Measurements from ENCODE around the gene CFAP97D2. TPM values are rescaled to one million over a fixed set of nuclear protein-coding genes. Genes with fewer than 3 reads are reported as not detected.
"Not testable (repeated sequence)": the region's sequence is repeated elsewhere in the genome, so short reads cannot be mapped to it uniquely, and the experiment has no call there.

Gene CFAP97D2
- total RNA-seq, 1 donor from 2014 or later, result not detected

DNA sequence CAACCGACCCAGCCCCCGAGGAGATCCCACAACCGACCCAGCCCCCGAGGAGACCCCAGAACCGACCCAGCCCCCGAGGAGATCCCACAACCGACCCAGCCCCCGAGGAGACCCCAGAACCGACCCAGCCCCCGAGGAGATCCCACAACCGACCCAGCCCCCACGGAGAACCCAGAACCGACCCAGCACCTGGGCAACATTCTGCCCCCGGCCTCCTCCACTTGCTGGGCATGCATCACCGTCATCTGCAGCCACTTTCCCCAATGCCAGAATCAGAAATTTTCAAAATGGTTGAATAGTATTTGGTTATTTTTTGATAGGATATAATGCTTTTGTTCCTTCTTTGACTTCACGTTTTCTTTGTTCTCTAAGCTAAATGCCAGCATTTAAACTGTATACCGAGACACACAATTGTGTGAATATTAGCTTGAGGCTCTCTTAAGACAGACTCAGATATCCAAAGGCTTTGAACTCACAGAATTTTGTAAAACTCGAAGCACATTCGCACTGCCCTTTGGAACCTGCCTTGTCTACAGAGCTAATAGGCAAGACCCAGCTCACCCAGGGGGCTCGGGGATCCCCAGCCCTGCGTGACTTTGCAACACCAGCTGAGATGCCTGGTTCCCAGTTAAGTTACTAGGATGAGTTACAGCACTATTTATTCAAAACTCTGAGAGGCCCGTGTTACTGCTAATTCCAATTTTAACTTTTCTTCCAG lies 31.1 kb upstream of the CFAP97D2 start:
- TF ChIP-seq, protein P1, sequence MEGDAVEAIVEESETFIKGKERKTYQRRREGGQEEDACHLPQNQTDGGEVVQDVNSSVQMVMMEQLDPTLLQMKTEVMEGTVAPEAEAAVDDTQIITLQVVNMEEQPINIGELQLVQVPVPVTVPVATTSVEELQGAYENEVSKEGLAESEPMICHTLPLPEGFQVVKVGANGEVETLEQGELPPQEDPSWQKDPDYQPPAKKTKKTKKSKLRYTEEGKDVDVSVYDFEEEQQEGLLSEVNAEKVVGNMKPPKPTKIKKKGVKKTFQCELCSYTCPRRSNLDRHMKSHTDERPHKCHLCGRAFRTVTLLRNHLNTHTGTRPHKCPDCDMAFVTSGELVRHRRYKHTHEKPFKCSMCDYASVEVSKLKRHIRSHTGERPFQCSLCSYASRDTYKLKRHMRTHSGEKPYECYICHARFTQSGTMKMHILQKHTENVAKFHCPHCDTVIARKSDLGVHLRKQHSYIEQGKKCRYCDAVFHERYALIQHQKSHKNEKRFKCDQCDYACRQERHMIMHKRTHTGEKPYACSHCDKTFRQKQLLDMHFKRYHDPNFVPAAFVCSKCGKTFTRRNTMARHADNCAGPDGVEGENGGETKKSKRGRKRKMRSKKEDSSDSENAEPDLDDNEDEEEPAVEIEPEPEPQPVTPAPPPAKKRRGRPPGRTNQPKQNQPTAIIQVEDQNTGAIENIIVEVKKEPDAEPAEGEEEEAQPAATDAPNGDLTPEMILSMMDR (IDR thresholded peaks at IDR 0.05; ENCODE audit: unreplicated experiment), result no peak
- no peaks in the 10 kb centered on the region for H3K9me3 Mint-ChIP-seq (ENCODE audit: unreplicated experiment)
- H3K4me1 Mint-ChIP-seq (ENCODE audit: unreplicated experiment), result peaks cover 10% of the 10 kb centered on the region
- peaks cover 1% of the 10 kb centered on the region for H3K27me3 Mint-ChIP-seq (ENCODE audit: unreplicated experiment)
- H3K4me3 Mint-ChIP-seq (ENCODE audit: unreplicated experiment), result no peak overlapping the region
- H3K27ac Mint-ChIP-seq (ENCODE audit: unreplicated experiment), result no peak overlapping the region
- H3K36me3 Mint-ChIP-seq (ENCODE audit: low read depth, unreplicated experiment), result no peaks in the 10 kb centered on the region
- DNase-seq (ENCODE audit: low spot score), result no peak

DNA sequence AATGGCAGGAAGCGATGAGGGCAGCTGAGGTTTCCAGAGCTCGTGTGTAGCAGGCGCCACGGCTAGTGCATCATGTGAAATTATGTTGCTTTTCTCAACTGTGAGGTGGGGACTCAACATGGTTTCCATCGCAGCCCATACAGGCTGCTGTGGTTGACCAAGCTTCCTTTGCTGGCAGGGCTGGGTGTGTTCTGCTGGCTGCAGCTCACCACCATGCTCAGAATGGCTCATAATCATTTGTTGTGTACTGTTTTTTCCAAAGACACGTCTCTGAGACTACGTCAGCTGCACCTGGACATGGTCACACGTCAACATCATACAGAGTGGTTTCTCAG lies 30.6 kb upstream of the CFAP97D2 start:
- peaks cover 1% of the 10 kb centered on the region for H3K27me3 Mint-ChIP-seq (ENCODE audit: unreplicated experiment)
- H3K36me3 Mint-ChIP-seq (ENCODE audit: low read depth, unreplicated experiment), result no peaks in the 10 kb centered on the region
- TF ChIP-seq, protein P1 (IDR thresholded peaks at IDR 0.05; ENCODE audit: unreplicated experiment), result no peak
- no peak overlapping the region for H3K4me3 Mint-ChIP-seq (ENCODE audit: unreplicated experiment)
- DNase-seq (ENCODE audit: low spot score), result no peak
- peaks cover 10% of the 10 kb centered on the region for H3K4me1 Mint-ChIP-seq (ENCODE audit: unreplicated experiment)
- H3K9me3 Mint-ChIP-seq (ENCODE audit: unreplicated experiment), result no peaks in the 10 kb centered on the region
- no peak overlapping the region for H3K27ac Mint-ChIP-seq (ENCODE audit: unreplicated experiment)

DNA sequence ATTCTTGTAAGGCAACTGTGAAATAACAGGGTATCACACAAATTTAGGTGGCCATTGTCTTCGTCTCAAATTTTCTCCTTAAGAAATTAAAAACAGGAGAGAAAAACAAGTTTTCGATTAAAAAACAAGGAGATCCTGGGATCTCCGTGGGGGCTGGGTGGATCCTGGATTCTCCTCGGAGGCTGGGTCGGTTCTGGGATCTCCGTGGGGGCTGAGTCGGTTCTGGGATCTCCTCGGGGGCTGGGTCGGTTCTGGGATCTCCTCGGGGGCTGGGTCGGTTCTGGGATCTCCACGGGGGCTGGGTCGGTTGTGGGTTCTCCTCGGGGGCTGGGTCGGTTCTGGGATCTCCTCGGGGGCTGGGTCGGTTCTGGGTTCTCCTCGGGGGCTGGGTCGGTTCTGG lies 30.2 kb upstream of the CFAP97D2 start:
- H3K27me3 Mint-ChIP-seq (ENCODE audit: unreplicated experiment); DNase-seq (ENCODE audit: low spot score); H3K4me3 Mint-ChIP-seq (ENCODE audit: unreplicated experiment); H3K27ac Mint-ChIP-seq (ENCODE audit: unreplicated experiment); H3K36me3 Mint-ChIP-seq (ENCODE audit: low read depth, unreplicated experiment); H3K9me3 Mint-ChIP-seq (ENCODE audit: unreplicated experiment): not testable (repeated sequence)
- H3K4me1 Mint-ChIP-seq (ENCODE audit: unreplicated experiment), result peaks cover 10% of the 10 kb centered on the region

- no peak overlapping the region for H3K27ac Mint-ChIP-seq (ENCODE audit: unreplicated experiment)
- peaks cover 2% of the 10 kb centered on the region for H3K27me3 Mint-ChIP-seq (ENCODE audit: unreplicated experiment)
- no peak overlapping the region for H3K4me3 Mint-ChIP-seq (ENCODE audit: unreplicated experiment)
Measured at GRCh38 chr13:114149774-114150740, 29.0 kb upstream of the CFAP97D2 start.

GRCh38 chr13:114151031-114151430 lies 28.0 kb upstream of the CFAP97D2 start:
- H3K4me3 Mint-ChIP-seq (ENCODE audit: unreplicated experiment), result no peak overlapping the region

More at GRCh38 chr13:114149774-114150740, 29.0 kb upstream of the CFAP97D2 start:
- no peaks in the 10 kb centered on the region for H3K9me3 Mint-ChIP-seq (ENCODE audit: unreplicated experiment)
- TF ChIP-seq, protein P1 (IDR thresholded peaks at IDR 0.05; ENCODE audit: unreplicated experiment), result no peak
- no peaks in the 10 kb centered on the region for H3K36me3 Mint-ChIP-seq (ENCODE audit: low read depth, unreplicated experiment)
- H3K4me1 Mint-ChIP-seq (ENCODE audit: unreplicated experiment), result peaks cover 4% of the 10 kb centered on the region
- no peak for DNase-seq (ENCODE audit: low spot score)

More at GRCh38 chr13:114151031-114151430, 28.0 kb upstream of the CFAP97D2 start:
- Mint-ChIP-seq H3K9me3 (ENCODE audit: unreplicated experiment) (no peaks in the 10 kb centered on the region), H3K36me3 (ENCODE audit: low read depth, unreplicated experiment) (no peaks in the 10 kb centered on the region), H3K4me1 (ENCODE audit: unreplicated experiment) (peaks cover 2% of the 10 kb centered on the region), H3K27me3 (ENCODE audit: unreplicated experiment) (peaks cover 2% of the 10 kb centered on the region), H3K27ac (ENCODE audit: unreplicated experiment) (no peak overlapping the region)
- TF ChIP-seq, protein P1 (IDR thresholded peaks at IDR 0.05; ENCODE audit: unreplicated experiment), result no peak
- no peak for DNase-seq (ENCODE audit: low spot score)
